Measurements from ENCODE around the gene C1D.

C1D gene

GRCh38 chr2:68099260-68099659 is 36.5 kb upstream of the C1D start:
- Histone ChIP-seq H3K9ac (no peak overlapping the region), H3K4me3 (IDR thresholded peaks at IDR 0.05; ENCODE audit: insufficient read depth, low read depth, low read length) (no peak overlapping the region), H3K4me1 (ENCODE audit: low read depth, poor library complexity, severe bottlenecking) (no peaks in the 10 kb centered on the region), H4K20me1 (ENCODE audit: insufficient read depth) (no peaks in the 10 kb centered on the region), H3K36me3 (ENCODE audit: insufficient read depth) (no peaks in the 10 kb centered on the region), H3K79me2 (ENCODE audit: insufficient read depth, low read depth) (no peaks in the 10 kb centered on the region), H3K4me2 (no peak overlapping the region), H3K27ac (no peak overlapping the region), H3K27me3 (ENCODE audit: insufficient read depth, low read depth) (no peaks in the 10 kb centered on the region), H2AFZ (ENCODE audit: low read depth) (no peak overlapping the region)
- TF ChIP-seq, protein P1, sequence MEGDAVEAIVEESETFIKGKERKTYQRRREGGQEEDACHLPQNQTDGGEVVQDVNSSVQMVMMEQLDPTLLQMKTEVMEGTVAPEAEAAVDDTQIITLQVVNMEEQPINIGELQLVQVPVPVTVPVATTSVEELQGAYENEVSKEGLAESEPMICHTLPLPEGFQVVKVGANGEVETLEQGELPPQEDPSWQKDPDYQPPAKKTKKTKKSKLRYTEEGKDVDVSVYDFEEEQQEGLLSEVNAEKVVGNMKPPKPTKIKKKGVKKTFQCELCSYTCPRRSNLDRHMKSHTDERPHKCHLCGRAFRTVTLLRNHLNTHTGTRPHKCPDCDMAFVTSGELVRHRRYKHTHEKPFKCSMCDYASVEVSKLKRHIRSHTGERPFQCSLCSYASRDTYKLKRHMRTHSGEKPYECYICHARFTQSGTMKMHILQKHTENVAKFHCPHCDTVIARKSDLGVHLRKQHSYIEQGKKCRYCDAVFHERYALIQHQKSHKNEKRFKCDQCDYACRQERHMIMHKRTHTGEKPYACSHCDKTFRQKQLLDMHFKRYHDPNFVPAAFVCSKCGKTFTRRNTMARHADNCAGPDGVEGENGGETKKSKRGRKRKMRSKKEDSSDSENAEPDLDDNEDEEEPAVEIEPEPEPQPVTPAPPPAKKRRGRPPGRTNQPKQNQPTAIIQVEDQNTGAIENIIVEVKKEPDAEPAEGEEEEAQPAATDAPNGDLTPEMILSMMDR (conservative IDR thresholded peaks at IDR 0.05; ENCODE audit: low read depth, low read length): no peak

DNA sequence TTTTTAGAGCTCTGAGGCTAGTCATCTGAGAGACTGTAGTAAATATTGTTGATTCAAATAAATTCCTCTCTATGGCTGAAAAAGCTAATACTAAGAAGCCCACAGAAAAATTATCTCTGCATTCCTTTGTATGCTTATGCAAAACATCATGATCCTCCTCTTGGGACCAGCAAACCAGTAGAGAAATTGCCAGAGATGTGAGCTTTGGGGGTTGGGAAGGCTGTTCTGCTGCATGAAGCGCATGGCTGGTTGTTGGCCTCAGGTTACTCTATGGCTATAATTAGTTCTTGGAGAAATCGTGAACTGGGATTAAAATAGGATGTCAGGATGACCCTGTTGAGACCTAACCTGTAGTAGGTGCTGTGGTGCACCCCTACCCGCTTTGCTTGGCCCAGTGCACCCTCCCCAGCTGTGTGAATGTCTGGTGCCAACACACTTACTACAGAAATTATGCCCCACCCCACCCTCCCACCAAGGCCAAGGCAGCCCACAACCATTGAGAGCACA is 35.5 kb upstream of the C1D start:
- Histone ChIP-seq H3K27ac (no peak overlapping the region), H3K9ac (no peak overlapping the region), H4K20me1 (ENCODE audit: insufficient read depth) (no peaks in the 10 kb centered on the region), H3K27me3 (ENCODE audit: insufficient read depth, low read depth) (no peaks in the 10 kb centered on the region), H3K36me3 (ENCODE audit: insufficient read depth) (no peaks in the 10 kb centered on the region), H3K4me2 (no peak overlapping the region), H2AFZ (ENCODE audit: low read depth) (no peak overlapping the region), H3K4me1 (ENCODE audit: low read depth, poor library complexity, severe bottlenecking) (no peaks in the 10 kb centered on the region), H3K79me2 (ENCODE audit: insufficient read depth, low read depth) (no peaks in the 10 kb centered on the region), H3K4me3 (IDR thresholded peaks at IDR 0.05; ENCODE audit: insufficient read depth, low read depth, low read length) (no peak overlapping the region)
- TF ChIP-seq, protein P1 (conservative IDR thresholded peaks at IDR 0.05; ENCODE audit: low read depth, low read length): no peak

- Histone ChIP-seq H3K79me2 (ENCODE audit: insufficient read depth, low read depth) (no peaks in the 10 kb centered on the region), H3K4me3 (IDR thresholded peaks at IDR 0.05; ENCODE audit: insufficient read depth, low read depth, low read length) (no peak overlapping the region), H3K4me2 (no peak overlapping the region), H3K27me3 (ENCODE audit: insufficient read depth, low read depth) (no peaks in the 10 kb centered on the region), H3K27ac (no peak overlapping the region), H3K4me1 (ENCODE audit: low read depth, poor library complexity, severe bottlenecking) (no peaks in the 10 kb centered on the region), H2AFZ (ENCODE audit: low read depth) (no peak overlapping the region), H3K9ac (no peak overlapping the region), H4K20me1 (ENCODE audit: insufficient read depth) (no peaks in the 10 kb centered on the region), H3K36me3 (ENCODE audit: insufficient read depth) (no peaks in the 10 kb centered on the region)
- TF ChIP-seq, protein P1 (conservative IDR thresholded peaks at IDR 0.05; ENCODE audit: low read depth, low read length): no peak
These were observed 31.3 kb upstream of the C1D start for GRCh38 chr2:68094111-68094510.

GRCh38 chr2:68093634-68094033 is 30.8 kb upstream of the C1D start:
- Histone ChIP-seq H3K27me3 (ENCODE audit: insufficient read depth, low read depth) (no peaks in the 10 kb centered on the region), H3K4me1 (ENCODE audit: low read depth, poor library complexity, severe bottlenecking) (no peaks in the 10 kb centered on the region), H3K9ac (no peak overlapping the region), H3K27ac (no peak overlapping the region), H2AFZ (ENCODE audit: low read depth) (no peak overlapping the region), H3K79me2 (ENCODE audit: insufficient read depth, low read depth) (no peaks in the 10 kb centered on the region), H3K4me2 (no peak overlapping the region), H3K4me3 (IDR thresholded peaks at IDR 0.05; ENCODE audit: insufficient read depth, low read depth, low read length) (no peak overlapping the region), H4K20me1 (ENCODE audit: insufficient read depth) (no peaks in the 10 kb centered on the region), H3K36me3 (ENCODE audit: insufficient read depth) (no peaks in the 10 kb centered on the region)
- TF ChIP-seq, protein P1 (conservative IDR thresholded peaks at IDR 0.05; ENCODE audit: low read depth, low read length): no peak

Data from KMS-11 (cell line).